ENCODE results near the gene C1orf74.

The C1orf74 gene

DNA sequence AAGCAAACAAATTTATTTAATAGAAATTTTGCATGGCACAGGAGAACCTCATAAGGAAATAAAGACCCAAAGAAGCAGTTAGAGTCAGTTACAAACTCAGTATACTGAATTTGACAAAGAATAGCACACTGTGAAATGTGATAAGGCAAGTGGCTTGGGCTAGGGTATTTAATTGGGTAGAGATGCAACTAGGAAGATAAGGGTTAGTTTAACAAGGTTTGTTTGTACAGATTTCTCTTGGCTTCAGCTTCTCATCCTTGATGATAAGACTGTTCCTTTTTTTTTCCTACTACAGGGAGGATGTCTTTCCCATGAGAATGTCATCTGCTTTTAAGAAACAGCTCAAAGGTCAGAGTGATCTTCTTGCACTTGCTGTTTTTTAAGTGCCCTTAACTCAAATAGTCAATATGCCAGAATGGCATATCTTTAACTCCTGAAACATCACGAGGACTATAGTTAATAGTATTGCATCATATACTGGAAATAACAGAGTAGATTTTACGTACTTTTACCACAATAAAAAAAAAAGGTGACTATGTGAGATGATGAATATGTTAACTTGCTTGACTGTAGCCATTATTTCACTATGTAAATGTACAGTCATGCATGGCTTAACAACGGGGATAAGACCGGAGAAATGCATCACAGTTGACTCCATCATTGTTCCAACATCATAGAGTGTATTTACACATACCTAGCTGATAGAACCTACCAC, 37.8 kb downstream of the C1orf74 start:
- DNase-seq (ENCODE audit: low read depth) = no peak

DNA sequence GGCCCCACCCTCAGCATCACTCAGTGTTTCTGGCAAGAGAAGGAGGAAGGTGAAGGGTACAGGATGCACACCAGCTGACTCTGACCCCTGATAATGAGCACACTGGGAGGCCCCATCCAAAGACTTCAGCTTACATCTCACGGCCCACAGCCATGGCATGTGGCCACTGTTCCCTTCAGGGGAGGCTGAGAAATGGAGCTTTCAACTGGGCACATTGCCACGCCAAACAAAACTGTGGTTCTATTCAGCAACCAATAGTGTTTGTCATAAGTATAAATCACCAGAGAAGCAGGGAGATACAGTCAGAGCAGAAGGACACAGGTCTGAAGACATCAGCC, 41.2 kb downstream of the C1orf74 start:
- no peak for DNase-seq (ENCODE audit: low read depth)

DNA sequence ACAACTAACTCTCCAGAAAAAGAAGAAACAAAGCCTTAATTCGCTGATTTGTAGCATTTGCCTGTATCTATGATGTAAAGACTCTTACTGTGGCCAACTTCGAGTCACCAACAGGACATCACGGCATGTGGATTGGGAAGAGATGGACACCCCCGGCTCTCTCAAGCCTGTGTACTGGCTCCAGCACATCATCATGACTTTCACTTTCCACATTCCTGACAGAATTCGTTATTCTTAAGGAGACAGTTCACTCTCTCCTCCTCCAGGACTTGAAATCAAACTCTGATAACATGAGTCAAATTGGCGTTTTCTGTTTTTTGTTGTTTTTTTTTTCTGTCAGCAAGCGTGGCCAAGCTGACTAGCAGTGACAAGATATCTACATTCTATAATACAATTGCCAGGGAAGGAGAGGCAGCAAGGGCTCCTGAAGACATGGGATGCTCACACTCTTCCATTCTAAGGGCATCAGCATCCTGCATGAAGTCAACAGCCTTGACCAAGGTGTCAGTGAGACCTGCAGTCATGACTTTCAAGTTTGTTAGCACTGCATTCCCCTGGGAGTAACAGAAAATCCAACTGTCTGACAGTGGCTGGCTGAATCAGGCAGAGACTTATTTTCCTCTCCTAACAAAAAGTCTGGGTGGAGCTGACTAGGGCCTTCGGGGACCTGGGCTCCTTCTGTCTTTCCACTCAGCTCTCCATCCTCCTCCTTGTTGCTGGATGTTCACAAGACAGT, 41.8 kb downstream of the C1orf74 start:
- no peak for DNase-seq (ENCODE audit: low read depth)

DNA sequence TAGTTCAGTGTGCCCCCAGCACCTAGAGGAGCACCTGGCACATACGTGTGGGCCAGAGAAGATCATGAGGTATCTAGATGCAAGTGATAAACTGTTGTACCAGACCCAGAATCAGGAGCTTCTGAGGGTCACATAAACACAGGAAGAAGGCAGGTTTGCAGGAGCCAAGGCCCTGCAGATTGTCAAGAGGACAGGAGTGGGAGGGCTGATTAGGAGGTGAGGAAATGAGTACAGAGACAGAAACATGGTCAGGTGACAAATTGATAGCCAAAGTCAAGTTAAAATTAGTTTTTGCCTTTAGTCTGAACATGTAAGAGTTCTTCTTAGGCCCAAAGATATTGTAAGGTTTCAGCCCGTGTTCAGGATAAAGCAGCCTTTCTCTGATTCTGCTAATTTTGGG, 42.5 kb downstream of the C1orf74 start:
- no peak for DNase-seq (ENCODE audit: low read depth)

DNA sequence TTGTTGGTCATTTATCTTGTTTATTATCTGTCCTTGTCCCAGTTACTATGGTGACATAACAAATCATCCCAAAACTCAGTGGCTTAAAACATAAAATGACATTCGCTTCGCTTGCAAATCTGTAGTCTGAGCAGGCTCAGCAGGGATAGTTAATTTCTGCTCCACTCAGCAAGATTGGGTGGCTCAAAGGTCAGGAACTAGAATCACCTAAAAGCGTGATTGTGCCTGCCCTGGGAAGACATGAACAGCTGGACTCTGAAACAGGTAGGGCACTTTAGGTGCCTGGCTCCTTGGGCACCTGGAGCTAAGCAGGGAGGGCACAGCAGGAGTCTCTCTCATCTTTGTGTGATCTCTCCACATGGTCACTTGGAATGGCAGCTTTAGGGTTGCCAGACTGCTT, 43.2 kb downstream of the C1orf74 start:
- DNase-seq (ENCODE audit: low read depth) = no peak

DNA sequence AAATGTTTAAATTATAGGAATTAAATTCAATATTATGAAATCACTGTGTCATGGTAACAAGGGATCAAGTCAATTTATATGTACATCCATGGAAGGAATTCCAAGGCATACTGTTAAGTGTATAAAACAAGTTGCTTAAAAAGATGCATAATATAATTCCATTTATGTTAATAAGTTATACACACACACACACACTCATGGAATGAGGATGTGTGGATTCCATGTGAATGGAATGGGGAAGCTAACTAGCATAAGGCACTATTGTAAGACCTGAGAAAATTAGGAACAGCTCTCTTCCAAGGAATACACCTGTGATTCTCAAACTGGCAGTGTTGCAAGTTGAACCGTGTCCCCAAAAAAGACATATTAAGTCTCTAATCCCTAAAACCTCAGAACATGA, 46.1 kb downstream of the C1orf74 start:
- DNase-seq (ENCODE audit: low read depth) = no peak

DNA sequence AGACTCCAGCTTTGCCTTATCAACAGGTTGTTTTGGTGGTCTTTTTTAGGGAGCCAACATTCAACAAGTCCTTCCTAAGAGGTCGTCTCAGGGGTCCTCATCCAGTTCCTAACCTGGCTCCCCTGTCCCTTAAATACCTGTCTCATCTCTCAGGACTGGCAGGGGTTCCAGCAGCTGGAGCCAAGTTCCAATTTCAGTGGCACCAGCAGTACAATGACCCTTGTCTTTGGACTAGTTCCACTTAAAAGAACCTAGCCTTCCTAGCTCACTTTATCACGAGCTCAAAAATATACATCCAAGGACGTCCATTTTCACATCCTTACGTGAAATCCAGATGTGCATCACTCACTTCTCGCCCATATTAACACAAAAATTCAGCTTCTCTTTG, 47.2 kb downstream of the C1orf74 start:
- no peak for DNase-seq (ENCODE audit: low read depth)

DNA sequence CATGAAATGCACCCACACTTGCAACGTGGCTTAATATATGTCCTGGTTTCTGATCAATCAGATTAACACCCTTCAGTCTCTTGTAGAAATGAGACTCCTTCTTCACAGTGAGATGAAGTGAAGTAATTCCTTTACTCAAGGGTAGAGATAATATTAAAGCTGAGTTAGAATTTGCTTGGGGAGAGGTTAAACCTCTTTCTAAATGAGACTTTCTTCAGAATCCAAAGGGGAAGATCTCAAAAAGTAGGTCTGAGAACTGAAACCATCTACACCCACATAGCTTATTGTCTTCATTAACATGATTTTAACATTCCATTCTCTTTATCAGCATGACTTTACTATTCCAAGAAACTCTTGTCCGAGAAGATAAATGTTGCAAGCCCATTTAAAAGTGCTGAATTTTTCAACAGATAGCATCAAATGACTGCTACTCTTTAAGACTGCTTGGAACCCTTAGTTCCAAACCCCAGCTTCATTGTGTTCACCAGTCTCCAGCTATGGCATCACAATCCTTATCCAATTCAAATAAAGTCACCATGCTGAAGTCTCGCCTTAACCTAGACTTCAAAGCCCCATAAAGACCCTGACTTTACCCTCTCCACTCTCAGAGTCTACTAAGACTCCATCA, 47.8 kb downstream of the C1orf74 start:
- DNase-seq (ENCODE audit: low read depth) = no peak

DNA sequence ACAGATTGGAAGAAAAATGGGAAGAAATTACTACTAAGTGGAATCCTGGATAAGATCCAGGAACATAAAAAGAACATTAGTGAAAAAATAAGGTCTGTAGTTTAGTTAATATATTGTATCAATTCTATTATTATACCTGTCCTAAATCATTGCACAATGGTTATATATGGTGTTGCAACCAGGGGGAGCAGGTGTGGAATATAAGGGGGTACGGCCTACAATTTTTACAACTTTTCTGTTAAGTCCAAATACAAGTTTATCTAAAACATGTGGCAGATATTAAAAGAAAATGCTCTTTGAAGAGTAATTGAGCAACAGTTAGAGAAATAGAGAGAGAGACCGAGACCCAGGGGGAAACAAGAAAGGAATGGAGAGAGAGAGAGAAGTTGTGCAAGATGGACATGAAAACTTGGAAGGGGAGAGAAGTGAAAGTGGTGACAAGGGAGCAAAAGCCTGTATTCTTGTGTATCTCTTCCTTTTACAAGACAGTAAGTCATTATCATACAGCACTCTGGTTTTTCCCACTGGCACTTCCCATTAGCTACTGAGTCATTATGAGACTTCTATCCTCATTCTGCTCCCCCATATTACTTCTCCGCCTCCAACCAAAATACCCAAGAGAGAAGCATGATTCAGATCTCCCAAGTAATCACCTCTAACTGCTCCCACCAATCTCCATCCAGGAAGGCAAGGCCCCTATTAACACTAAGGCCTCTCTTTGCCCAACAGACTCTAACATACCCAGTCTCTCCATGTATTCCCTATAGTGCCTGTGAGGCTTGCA, 50.8 kb downstream of the C1orf74 start:
- no peak for DNase-seq (ENCODE audit: low read depth)

DNA sequence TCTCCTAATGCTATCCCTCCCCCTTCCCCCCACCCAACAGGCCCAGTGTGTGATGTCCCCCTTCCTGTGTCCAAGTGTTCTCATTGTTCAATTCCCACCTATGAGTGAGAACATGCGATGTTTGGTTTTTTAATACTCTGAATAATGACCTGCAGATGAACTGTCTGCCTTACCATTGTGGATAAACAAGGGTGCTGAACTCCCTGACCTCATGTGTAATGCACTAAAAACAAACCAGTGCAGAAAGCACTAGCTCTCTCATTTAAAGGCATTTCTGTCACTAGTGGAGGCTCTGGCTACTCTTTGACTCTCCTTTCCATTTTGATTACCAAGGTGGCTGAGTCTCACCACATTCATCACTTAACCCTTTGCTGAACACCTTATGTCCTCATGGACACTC, 51.6 kb downstream of the C1orf74 start:
- no peak for DNase-seq (ENCODE audit: low read depth)

DNA sequence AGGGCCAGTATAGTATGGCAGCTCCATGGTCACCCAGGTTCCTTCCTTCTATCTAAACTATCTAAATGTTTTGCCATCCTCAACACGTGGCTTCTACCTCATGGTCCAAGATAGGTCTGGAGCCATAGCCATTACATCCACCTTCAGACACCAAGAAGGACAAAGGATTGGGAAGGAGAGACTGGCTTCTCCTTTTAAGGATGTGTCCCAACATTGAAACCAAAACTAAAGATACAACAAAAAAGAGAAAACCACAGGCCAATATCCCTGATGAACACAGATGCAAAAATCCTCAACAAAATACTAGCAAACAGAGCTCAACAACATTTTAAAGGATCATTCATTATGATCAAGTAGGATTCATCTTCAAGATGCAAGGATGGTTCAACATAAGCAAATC, 54.9 kb downstream of the C1orf74 start:
- DNase-seq (ENCODE audit: low read depth) = no peak
